HG03060 (cell line): Measurements from ENCODE around the gene DMD.

Experiments
- ATAC-seq: cut with Tn5 transposase; IDR thresholded peaks from one replicate; pipeline ENCODE4 v1.9.1; 2021; ENCODE audit warnings: low read depth, moderate number of reproducible peaks; ENCODE audit not compliant: unreplicated experiment

DMD gene

GRCh38 chrX:31931225-31931624 lies 1280.1 kb downstream of the DMD start:
- no peak for ATAC-seq

- ATAC-seq, result no peak
Measured at GRCh38 chrX:31929366-31929765, 1282.0 kb downstream of the DMD start.

DNA sequence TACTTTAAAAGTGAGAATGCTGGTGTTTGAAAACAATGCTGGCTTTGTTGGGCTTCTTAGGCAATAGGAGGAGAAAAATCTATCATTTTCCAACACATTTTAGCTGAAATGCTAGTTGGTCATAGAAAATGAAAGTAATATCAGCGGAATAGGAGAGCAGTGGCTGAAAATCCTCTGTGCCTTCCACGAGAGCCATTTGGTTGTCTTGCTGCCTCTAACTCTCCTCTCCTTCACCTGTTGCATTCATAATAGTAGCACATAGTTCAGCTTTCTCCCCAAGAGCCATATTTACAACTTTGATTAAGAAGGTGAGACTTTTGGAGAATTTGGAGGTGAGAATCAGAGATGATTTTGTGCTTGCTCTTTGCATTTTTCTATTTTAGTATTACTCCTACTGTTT lies 1290.1 kb downstream of the DMD start:
- no peak for ATAC-seq

DNA sequence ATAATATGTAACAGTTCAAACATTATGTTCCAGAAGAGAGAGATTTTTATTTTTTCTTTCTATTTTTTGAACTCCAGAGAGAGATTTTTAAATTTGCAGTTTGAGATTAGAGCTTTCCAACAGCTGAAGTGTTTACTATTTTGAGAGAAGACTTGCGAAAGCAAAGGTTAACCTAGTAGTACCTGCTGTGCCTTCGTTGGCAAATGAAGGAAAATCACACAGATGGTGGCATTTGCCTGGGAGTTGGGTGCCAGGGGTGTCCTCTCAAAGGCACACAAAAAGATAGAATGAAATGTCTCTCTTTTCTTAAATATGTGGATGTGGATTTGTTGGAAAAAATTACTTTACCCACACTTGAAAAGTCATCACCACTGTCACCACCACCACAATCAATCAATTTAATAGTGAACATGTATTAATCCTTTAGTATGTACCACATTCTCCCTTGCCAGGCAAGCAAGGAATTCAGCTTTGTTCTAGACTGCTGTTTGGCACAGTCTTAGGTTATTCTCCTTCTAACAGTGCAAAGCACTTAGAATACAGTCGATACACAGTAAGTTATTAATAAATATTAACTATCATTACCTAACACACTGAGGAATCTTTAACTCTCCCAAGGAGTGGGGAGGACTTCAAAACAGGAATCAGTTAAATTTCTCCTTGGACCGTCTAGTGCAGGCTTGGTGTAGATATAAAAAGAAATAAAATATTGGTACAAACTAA lies 1301.3 kb downstream of the DMD start:
- no peak for ATAC-seq

DNA sequence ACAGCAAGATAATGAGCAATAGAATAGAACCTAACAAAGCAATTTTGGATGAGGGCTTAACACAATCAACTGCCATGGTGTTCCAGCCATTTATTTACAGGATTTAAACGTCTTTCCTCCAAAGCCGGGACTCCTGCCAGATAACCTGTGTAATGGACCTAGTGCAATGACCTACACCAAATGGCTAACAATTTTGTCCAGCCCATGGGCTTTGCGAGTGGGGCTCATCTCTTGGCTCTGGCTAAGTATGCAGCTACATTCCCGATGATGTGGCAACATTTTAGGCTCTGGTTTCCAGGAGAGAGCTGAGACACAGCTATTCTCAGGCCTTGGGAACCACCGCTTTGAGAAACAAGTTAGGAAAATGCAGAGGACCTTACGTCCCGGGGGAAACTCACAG lies 1317.2 kb downstream of the DMD start:
- no peak for ATAC-seq

GRCh38 chrX:31893525-31893924 lies 1317.8 kb downstream of the DMD start:
- ATAC-seq, result no peak

DNA sequence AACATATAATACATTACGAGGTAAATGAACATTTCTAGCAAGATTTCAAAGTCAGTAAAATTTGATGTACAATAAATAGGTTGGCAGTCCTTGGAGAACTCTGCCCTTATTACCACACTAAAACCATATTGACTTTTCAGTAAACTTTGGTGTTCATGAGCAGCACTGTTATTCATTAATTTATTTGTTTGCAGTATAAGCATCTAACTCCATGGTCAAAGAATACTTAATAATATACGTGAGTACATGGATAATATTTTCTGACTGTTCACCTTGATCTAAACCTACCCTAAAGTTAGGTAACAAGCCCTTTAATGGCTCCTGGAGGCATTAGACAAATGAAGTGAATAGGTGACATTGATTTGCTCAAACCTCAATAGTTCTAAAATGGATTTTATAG lies 1322.3 kb downstream of the DMD start:
- ATAC-seq, result no peak

- no peak for ATAC-seq
Measured at GRCh38 chrX:31884535-31884934, 1326.8 kb downstream of the DMD start.

GRCh38 chrX:31872007-31872406 lies 1339.3 kb downstream of the DMD start:
- ATAC-seq, result no peak

DNA sequence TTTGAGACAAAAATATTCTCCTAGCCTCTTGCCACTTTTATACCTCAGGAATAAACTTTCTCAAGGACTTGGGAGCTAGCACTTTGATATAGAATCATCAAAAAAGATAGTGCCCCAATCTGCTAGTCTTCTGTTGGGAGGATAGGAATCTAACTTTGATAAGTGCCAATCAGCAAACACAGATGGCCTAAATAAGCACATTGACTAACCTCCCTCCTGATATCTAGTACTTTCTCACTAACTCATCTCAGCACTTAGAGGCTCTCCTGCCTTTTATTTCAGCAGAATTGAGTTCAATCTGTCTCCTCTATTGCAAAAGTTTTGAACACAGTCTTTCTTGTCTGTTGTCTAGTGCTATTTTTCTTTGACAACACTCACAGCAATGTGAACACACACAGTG lies 1341.1 kb downstream of the DMD start:
- no peak for ATAC-seq

GRCh38 chrX:31860686-31861085 lies 1350.7 kb downstream of the DMD start:
- ATAC-seq, result no peak

- no peak for ATAC-seq
Measured at GRCh38 chrX:31858915-31859314, 1352.4 kb downstream of the DMD start.

- ATAC-seq, result no peak
Measured at GRCh38 chrX:31854716-31855115, 1356.6 kb downstream of the DMD start.

GRCh38 chrX:31851761-31852160 lies 1359.6 kb downstream of the DMD start:
- ATAC-seq, result no peak

DNA sequence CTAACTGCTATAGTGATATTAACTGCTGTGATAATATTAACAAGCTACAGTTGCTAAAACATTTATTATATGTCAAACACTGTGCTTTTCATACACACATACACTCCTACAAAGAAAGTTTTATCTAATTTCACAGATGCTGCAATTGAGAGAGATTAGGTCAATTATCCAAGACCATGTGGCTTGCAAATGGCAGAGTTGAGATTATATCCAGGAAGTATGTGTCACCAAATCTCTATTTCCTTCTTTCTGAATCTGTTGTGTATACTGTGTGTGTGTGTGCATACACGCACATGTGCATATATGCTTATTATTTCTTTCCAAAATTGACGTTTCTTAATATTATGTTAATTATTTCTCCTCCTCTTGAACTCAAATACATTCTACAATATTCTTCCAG lies 1363.6 kb downstream of the DMD start:
- ATAC-seq, result no peak

DNA sequence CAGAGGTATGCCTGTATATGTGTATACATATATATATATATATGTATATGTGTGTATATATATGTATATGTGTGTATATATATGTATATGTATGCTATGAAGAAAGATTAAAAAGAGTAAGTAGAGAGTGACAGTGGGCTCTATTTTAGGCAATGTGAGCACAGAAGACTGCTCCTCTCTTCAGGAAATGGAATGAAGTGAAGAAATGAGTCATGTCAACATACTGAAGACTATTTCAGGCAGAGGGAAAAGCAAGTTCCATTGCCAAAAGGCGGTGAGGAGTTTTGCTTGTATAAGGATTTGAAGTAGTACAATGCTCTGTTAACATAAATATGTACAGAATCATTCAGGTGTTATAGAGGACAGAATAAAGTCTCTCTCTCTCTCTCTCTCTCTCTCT lies 1366.3 kb downstream of the DMD start:
- ATAC-seq, result no peak

DNA sequence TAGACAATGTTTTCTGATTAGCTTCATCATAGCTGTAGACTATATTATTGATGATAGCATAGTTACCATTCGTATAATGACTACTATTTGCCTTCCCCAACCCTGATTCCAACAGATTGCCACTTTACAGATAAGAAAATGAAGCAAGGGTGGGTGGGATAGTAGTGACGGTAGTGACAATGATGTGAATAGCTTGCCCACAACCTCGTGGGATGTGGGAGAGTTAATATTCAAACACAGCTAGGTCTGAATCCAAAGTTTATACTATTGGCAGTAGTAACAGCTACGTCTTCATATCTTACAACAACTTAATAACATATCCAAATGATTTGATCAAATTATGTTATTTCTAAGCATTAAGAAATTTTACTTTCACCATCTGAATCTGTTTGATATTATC lies 1372.7 kb downstream of the DMD start:
- no peak for ATAC-seq

DNA sequence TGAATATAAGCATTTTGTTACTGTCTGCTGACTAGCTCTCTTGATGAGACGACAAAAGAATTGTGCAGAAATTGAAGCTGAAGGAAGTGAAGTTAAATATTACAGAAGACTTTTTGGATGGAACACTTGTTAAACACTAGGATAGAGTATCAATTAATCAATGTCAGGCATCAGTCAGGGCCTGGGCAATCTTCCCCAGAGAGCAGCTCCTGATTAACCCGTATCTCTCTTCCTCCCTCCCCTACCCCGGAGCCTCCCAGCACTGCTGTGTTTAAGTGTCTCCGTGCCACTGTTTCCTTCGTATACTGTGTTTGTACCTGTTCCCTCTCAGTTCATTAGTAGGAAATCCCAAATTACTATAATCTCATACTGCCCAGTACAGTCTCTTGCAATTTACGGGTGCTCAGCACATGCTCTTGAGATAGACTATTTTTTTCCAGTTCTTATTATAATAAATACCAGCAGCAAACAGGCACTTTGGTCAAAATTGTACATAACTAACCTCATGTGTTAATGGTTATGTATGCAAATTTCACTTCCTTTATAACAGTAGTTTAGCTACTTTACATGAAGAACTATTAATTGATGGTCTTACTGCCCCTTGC lies 1373.8 kb downstream of the DMD start:
- ATAC-seq, result no peak

- no peak for ATAC-seq
Measured at GRCh38 chrX:31836479-31836878, 1374.9 kb downstream of the DMD start.

DNA sequence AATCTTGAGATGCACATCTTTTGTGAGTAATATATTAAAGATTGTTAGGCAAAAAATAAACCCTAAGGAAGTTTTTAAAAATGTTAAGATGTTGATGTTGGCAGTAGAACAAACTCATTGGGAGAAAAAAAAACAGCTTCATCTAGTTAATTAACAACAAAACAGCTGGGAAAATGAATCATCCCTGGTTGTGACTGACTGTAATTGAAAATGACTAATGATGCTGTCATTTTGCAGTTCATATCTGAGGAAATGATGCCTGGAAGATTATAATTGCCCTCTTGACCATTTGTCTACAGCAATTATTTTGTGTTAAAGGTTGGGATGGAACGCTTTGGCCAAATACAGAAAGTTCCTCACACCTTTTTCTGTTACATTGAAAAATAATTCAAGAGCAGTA lies 1379.1 kb downstream of the DMD start:
- ATAC-seq, result no peak

- no peak for ATAC-seq
Measured at GRCh38 chrX:31820430-31821210, 1390.7 kb downstream of the DMD start.

DNA sequence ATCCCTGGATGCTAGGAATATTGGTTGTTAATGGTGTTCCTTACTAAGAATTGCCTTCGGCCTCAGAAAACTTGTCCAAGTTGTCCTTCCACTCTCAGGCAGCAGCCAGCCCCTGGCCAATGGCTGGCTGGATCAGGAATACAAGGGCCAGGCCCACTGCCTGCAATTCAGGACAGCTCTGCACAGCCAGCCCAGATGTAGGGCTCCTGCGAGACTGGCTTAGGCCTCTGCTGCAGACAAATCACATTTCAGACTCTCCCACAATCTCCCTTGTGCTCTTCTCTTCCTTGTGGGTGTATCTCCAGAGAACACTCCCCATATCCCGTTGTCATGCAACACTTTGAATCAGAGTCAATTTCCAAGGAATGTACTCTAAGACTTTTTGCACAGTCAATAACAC lies 1391.9 kb downstream of the DMD start:
- no peak for ATAC-seq
